GM18508 (cell line): Measurements from ENCODE around the gene EPB42.
"Not testable (repeated sequence)": the region's sequence is repeated elsewhere in the genome, so short reads cannot be mapped to it uniquely, and the experiment has no call there.

Experiments used
- ATAC-seq: cut with Tn5 transposase; IDR thresholded peaks from one replicate; pipeline ENCODE4 v1.9.1; 2021; ENCODE audit warnings: moderate number of reproducible peaks; ENCODE audit not compliant: insufficient read depth, unreplicated experiment

Gene EPB42

DNA sequence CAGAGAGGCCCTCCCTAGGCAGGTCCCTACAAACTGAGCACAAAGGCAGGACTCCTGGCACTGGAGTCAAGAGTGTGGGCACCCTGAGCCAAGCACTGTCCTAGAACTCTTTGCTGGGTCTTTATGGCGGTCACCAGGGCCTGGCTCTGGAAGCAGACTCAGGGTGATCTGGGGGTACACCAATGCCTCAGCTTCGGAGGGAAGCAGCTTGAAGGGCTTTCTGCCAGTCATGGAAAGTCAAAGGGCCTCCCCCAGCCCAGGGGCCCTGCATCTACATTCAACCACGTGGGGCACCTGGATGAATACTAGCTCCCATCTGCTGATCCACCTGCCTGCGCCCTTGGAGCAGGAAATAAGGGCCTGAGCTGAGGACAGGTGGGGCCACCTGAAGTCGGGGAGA, 7.4 kb downstream of the EPB42 start:
- ATAC-seq: no peak

DNA sequence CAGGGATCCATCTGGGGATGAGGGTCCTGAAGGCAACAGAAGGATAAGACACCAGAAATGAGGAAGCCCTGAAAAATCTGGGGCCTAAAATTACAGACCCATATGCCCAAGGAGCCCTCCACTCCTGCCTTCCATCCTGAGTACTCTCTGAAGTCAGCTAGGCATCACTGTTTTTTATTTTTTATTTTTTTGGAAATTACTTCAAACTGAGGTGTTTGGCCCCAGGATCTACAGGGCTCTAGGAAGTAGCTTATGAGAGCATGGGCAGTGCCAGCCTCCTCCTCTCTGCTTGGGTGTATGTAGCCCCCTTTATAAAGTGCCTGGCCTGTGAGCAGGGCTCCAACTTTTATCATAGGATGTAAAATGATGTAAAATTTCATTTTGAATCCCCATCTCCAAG, 7.9 kb downstream of the EPB42 start:
- ATAC-seq: no peak

DNA sequence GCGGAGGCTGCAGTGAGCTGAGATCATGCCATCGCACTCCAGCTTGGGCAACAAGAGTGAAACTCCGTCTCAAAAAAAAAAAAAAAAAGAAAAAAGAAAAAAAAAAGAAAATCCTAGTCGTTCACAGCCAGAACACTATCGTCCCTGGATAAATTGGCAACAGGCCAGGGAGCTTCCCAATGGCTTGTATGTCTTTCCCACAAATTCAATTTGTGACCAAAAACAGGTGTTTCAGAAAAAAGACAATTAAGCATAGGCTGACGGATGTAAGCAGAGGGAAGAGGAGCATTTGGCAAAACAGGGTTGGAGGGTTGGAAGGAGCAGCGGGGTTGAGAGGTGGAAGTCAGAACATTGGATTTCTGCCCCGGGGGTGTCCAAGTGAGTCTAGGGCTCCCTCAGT, 8.5 kb downstream of the EPB42 start:
- no peak for ATAC-seq

DNA sequence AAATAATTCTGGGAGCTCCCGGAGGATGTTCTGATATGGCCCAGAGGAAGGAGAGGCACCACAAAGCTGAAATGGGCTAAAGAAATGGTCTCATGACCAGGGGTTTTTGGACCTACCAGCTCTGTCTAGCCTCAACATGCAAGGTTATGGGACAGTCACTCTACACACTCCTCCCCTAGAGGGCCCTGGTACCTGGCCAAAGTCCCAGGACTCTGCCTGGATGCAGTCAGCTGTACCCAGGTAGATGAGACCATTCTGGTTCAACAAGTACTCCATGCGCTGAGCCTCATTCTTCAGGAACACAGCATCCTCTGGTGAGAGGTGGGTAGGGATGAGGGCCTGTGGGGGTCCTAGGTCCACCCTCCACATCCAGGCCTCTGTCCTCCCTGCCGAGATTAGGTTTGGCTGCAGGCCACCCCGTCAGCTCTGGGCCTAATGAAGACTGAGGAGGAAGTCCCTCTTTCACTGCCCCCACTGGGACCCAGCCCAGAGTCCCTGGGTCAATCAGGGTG, 9.5 kb downstream of the EPB42 start:
- ATAC-seq: no peak

DNA sequence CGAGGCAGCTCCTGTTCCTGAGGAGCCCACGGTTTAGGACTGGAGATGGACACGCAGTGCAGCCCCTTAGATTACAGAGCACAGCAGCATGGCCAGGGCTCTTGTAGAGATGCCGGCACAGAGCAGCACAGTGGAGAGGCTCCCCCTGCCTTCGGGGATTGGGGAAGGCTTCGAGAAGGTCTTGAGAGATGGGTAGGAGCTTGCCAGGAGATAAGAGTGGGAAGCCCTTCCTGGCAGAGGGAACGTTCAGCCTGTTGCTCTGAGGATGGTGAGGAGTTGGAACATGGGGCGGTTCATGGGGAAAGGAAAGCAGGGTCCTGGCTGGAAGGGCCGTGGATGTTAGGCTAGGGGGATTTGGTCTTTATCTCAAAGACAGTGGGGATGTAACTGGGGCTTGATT, 10.0 kb downstream of the EPB42 start:
- ATAC-seq: no peak

DNA sequence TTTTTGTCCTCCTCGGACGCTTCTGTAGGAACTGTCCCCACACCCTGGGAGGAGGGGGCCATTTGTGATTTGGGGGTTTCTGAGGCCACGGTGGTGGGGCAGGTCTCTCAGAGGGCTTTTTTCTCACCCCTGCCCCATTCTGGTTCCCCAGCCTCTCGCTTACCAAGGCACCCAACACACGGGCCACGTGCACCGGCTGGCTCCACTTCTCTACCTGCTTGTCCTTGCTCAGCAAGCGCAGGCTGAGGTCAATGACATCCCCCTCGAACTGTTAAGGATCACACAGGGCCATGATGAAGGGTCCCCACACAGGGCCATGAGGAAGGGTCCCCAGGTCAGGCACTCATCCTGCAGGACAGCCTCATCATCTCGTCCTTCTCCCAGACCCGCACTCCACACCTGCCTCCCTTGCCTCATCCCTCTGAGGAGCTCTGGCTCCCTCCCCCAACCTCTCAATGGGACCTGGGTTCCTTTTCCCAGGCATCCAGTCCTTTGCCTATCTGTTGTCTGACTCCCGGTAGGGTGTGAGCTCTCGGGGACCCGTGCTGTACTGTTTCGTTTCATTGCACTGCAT, 10.6 kb downstream of the EPB42 start:
- ATAC-seq: no peak

DNA sequence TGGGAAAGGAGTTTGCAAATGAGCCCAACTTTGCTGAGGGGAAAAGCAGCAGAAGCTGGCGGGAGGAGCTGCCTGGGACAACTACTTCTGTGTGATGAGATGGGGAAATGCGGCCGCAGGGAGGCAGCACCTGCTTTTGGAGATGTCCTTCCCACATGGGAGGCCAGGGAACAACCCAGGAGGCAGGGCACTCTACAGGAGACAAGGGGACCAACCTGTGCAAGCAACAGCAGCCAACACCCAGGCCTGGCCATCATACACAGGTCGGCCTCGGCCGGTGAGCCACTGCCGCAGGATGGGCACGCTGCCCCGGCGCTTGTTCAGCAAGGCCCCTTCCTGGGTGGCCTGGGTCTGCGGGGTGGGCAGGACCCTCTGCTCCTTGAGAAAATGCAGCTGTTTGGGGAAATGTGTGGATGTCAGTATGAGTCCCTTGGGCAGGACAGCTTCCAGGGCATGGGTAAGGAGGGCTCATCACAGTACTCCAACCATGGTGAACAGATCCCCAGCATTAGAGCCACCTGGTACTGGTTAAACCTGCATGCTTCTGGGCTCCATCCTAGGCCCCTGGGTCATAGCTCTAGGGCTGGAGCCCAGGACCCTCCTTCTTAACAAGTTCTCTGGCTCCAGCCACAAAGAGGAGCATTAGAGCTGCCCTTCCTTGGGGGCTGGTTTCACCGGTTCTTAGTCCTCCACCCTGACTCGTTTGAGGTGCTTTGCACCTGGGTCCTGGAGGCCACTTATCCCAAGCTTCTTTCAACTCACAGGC, 11.6 kb downstream of the EPB42 start:
- no peak for ATAC-seq

DNA sequence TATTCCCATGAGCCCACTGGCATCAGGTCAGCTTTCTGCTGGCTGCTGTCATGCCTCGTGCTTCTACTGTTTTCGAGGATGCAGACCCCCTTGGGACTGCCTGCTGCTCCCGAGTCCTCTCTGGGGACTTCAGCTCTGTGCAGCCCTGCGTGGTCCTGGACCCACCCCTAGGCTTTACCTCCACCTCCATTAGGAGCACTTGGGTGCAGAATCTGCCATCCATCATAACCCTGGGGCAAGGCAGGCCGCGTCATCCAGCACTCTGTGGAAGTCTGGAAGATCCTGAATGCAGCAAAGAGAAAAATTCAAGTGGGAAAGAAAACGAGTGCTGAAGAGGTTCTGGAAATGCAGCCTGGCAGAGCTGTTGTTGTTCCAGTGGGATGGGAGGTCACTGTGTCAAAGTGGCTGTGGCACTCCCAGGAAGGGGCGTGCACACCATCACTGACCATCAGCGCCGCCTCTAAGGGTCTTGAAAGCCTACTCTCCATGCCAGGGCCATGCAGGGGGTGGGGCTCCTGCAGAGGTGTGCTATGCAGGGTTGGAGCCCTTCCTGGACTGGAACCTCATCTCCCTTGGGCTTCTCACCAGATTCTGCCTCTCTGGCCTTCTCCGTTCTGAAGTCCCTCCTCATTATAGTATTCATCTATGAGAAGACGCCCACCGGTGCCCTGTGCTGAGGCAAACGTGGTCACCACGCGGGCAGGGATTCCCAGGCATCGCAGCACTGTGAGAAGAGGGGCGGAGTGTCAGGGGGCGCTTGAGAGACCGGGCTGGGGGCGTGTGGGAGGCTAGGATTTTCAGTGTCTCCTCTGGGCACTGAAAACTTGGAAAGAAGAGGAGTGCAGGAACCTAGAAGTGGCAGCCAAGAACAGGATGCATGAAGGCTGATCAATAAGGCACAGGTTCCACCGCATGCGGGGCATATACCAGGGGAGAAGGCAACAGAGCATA, 12.5 kb downstream of the EPB42 start:
- ATAC-seq: no peak

DNA sequence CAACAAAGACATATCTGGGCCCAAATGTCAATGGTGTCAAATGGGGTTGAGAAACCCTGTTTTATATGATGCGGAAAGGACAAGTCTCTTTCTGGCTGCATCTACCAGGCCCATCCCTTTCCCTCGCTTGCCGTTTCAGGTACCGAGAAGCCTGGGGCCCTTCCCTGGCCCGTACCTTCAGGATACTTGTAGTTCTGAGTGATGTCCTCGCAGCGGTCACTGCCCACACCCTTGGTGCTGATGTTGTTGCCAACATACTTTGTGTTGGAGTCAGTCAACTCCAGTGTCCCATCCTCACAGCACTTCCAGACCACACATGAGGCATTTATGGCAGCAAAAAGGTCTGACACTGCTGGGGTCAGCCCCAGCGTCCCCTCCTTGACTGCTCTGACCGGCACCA, 13.8 kb downstream of the EPB42 start:
- no peak for ATAC-seq

DNA sequence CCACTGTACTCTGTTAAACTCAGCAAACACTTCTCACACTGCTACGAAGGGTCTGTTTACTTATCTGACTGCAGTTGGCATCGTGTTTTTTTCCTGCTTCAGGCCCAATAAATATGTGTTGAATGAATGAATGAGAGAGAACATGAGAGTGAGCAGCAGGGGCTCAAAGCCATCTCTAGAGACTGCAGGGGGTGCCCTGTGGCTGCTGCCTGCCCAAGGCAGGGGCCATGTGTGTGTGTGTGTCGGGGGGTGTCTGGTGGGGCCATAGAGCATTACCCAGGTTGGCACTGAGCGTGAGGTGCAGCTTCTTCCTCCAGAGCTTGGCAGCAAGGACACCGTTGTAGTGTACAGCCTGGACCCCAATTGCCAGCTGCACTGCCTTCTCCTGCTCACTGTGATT, 14.8 kb downstream of the EPB42 start:
- ATAC-seq: no peak

DNA sequence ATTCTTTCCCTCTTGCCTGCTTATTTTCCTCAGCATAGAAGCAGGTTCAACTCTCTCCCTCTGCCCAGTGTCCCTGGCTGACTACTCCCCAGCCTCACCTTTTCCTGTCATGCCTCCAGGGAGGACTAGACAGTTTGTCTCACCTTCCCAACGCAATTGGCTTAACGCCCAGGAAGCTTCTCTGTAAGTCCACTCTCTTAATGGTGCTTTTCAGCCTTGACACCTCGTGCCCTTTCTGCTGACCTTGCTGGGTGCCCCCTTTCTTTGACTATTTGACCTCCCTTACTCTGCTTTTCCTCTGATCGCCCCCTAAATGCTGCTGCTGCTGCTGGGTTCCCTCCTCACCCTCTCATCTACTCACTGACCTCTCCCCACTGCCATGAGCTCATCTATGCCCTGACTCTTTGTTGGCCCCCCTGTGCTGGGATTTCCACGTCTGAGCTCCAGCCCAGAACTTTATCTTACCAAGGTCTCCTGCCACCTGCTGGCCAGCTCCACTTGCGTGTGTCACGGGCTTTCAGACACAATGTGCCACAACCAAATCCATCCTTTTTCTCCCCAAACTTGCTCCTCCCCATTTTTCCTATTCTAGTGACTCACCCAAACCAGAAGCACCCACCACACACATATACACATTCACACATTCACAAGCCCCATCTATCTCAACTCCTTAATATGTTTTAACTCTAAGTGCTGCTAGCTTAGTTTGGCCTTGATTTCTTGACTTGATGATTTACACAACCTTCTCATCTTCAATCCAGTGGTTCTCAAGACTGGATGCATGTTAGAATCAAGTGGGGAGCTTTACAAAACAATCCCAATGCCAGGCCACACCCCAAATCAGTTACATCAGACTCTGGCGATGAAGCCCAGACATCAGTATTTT, 16.6 kb downstream of the EPB42 start:
- ATAC-seq: no peak

DNA sequence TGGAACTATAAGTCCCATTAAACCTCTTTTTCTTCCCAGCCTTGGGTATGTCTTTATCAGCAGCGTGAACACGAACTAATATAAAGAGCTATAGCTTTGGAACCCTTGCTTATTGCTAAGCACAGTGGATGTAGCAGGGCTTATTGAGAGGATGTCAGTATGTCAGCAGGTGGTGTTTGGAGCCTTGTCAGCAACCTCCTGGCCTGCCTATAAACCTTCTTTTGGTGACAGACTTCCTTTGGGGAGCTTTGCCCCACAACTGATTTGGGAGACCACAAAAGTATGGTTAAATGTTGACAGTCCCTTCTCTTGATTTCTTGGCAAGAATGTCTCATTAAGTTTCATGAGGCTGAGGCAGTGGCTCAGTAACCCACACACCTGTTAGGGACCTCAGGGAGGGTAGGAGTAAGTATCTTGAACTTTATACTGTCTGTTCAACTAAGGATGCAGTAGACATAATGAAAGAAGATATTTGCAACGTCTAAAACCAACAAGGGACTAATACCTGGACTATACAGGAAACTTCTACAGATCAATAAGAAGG, 20.8 kb downstream of the EPB42 start:
- no peak for ATAC-seq

DNA sequence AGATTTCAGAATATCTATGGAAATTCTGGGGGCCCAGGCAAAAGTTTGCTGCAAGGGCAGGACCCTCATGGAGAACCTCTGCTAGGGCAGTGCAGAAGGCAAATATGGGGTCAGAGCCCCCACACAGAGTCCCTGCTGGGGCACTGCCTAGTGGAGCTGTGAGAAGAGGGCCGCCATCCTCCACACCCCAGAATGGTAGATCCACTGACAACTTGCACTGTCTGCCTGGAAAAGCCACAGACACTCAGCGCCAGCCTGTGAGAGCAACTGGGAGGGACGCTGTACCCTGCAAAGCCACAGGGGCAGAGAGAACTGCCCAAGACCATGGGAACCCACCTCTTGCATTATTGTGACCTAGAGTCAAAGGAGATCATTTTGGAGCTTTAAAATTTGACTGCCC, 21.8 kb downstream of the EPB42 start:
- ATAC-seq: no peak

DNA sequence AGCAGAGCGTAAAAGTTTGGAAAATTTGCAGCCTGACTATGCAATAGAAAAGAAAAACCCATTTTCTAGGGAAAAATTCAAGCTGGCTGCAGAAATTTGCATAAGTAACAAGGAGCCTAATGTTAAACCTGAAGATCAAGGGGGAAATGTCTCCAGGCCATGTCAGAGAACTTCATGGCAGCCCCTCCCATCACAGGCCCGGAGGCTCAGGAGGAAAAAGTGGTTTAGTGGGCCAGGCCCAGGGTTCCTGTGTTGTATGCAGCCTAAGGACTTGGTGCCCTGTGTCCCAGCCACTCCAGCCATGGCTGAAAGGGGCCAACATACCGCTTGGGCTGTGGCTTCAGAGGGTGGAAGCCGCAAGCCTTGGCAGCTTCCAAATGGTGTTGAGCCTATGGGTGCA, 22.3 kb downstream of the EPB42 start:
- ATAC-seq: not testable (repeated sequence)

DNA sequence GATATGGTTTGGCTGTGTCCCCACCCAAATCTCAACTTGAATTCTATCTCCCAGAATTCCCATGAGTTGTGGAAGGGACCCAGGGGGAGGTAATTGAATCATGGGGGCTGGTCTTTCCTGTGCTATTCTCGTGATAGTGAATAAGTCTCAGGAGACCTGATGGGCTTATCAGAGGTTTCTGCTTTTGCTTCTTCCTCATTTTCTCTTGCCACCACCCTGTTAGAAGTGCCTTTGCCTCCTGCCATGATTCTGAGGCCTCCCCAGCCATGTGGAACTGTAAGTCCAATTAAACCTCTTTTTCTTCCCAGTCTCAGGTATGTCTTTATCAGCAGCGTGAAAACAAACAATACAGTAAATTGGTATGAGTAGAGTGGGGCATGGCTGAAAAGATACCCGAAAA, 23.0 kb downstream of the EPB42 start:
- ATAC-seq: not testable (repeated sequence)

DNA sequence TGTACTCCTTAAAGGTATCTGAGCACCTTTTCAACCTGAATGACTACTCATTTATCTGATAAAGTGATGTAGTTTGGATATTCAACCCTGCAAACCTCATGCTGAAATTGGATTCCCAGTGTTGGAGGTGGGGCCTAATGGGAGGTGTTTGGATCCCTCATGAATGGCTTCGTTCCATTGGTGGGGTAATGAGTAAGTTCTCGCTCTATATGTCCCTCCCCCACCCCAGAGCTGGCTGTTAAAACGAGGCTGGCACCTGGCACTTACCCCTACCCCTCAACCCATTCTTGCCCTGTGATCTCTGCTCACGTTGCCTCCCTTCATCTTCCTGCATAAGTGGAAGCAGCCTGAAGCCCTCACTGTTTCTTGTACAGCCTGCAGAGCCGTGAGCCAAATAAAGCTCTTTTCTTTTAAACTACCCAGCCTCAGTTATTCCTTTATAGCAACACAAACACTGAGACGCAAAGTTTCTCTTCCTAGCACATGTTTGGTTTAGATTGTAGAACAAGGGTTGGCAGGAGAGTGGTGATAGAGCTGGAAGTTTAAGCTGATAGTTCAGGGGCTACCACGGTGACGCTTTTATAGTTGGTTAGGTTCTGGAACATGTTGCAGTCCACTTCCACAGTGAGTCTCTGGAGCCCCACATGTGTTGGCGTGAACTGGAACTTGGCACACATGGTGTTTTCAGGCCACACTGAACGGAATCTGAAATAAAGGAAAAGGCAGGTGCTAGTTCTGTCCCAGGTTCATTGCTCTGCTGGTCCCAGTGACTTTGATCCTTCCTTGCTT, 23.9 kb downstream of the EPB42 start:
- ATAC-seq: no peak

DNA sequence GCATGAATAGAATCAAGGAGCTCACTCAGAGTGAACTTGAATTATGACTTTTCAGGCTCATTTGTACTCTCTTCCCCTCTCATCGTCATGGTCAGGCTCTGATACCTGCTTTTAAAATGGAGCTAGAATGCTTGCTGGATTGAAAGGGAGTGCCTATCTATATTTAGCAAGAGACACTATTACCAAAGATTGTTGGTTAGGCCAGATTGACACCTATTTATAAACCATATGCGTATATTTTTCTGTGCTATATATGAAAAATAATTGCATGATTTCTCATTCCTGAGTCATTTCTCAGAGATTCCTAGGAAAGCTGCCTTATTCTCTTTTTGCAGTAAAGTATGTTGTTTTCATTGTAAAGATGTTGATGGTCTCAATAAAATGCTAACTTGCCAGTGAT, 26.0 kb downstream of the EPB42 start:
- ATAC-seq: no peak

DNA sequence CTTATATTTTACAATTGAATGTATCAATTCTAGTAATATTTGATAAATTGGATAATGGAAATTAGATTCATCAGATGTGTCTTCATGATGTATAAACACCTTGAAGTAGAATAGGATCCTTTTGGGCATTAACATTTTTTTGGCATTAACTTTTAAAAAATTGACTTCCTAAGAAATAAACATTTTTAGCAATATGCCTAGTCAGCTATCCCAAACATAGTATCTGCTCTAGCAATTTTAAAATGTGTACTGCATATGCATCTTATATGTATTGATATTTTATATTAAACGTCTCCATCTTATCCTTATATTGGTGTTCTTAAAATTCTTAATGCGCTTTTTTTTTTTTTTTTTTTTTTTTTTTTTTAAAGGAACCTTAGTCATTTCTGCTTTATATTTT, 27.1 kb downstream of the EPB42 start:
- no peak for ATAC-seq

DNA sequence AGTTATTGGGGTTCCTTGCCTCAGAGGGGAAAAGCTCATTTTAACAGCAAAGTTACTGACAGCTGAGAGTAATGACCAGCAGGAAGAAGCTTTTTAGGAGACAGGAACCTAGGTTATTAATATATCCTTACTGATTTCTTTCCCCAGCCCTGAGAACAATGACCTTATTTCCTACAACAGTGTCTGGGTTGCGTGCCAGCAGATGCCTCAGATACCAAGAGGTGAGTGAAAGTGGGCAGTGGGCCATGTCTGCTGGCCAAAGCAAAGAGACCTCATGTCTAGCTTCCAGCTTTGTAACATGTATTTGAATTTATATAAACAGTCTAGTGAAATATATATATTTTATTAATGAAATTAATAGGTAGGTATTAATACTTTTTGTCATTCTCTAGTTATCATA, 30.6 kb downstream of the EPB42 start:
- ATAC-seq: no peak
